GM19395 (cell line): ENCODE results near the gene ART1.
"Not testable (repeated sequence)": the region's sequence is repeated elsewhere in the genome, so short reads cannot be mapped to it uniquely, and the experiment has no call there.

Source experiments
- ATAC-seq: cut with Tn5 transposase; IDR thresholded peaks from one replicate; pipeline ENCODE4 v1.9.1; 2021; ENCODE audit warnings: mild to moderate bottlenecking, moderate library complexity; ENCODE audit not compliant: unreplicated experiment

ART1 gene, protein sequence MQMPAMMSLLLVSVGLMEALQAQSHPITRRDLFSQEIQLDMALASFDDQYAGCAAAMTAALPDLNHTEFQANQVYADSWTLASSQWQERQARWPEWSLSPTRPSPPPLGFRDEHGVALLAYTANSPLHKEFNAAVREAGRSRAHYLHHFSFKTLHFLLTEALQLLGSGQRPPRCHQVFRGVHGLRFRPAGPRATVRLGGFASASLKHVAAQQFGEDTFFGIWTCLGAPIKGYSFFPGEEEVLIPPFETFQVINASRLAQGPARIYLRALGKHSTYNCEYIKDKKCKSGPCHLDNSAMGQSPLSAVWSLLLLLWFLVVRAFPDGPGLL

GRCh38 chr11:3644817-3645235, at the start of gene ART1:
Gene ART1 (plus strand): TSS chr11:3645128. CDS start chr11:3659214, 14,086 bp downstream.
- no peak for ATAC-seq

DNA sequence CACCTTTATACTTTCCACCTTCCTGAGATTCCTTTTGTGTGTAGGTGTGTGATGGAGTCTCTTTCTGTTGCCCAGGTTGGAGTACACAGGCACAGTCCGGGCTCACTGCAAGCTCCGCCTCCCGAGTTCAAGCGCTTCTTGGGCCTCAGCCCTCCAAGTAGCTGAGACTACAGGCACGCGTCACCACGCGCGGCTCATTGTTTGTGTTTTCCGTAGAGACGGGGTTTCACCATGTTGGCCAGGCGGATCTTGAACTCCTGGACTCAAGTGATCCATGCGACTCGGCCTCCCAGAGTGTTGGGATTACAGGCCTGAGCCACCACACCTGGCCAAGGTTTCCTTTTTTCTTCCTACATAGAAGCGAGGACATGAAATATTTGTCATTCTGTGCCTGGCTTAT, 47.2 kb upstream of the ART1 start:
- ATAC-seq = not testable (repeated sequence)

- not testable (repeated sequence) for ATAC-seq
Measured at GRCh38 chr11:3600201-3600600, 44.7 kb upstream of the ART1 start.

DNA sequence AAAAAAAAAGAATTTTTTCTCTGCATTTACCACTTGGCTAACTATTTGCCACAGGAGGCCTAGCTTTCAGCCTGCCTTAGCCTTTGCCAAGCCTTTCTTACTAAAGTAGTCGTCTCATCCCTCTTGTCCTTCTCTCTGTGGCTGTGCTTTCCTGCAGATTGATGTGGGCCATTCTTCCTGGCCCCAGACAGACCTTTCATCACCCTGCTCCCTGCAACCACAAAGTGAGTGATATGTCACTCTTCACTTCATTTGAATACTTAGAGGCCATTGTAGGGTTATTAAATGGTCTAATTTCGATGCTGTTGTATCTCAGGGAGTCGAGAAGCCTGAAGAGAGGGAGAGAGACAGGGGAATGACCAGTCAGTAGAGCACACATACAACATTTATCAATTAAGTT, 40.8 kb upstream of the ART1 start:
- ATAC-seq = no peak

GRCh38 chr11:3605283-3605662, 39.7 kb upstream of the ART1 start:
- ATAC-seq = no peak

DNA sequence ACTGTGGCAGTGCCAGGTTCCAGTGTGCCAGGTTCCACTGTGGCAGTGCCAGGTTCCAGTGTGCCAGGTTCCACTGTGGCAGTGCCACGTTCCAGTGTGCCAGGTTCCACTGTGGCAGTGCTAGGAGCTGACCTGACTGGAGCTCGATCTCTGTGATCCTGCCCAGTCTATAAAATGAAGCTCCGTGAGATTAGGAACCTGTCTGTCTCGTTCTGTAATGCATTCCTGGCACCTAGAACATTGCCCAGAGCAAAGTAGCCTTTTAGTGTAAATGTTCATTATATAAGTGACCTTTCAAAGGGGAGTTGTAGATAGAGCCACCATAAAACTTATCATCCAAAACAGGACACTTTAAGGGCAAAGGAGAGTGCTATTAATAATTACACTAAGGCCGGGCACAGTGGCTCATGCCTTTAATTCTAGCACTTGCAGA, 39.1 kb upstream of the ART1 start:
- ATAC-seq = no peak

DNA sequence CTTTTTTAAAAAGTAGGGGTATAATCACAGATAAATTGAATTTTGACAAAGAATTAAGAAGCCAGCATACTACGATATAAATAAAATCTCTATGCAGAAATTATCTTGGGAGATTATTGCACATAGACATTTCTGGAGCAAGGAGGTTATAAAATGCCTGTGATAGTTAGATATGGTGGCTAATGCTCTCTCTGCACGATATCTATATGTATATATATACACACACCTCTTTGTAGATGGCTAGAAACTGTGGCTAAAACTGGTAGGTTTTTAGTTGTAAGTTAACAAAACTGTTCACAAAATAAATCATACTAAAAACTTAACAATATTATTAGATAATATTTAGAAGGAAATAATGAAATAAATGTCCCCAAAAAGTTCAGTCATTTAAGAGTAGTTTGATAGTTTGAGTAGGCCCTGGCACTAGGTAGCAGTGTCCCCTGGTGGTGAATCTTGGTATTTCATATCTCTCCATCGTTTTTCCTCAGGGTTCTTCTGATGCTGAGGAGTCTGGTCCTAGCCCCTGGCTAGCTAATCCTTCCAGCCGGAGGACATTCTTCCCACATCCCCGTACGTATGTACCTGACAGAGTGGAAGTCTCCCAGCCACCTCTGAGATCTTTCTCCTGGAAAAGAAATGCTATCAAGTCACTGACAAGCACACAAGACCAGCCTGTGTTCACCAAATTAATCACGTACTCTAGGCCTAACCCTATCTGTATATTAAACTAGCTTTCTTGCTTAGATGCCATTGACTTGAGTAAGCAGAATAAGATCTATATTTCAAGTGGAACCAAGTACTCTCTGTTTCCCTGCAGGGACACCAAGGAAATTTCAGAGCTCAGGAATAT, 35.3 kb upstream of the ART1 start:
- ATAC-seq = no peak

GRCh38 chr11:3610846-3611245, 34.1 kb upstream of the ART1 start:
- ATAC-seq = no peak

GRCh38 chr11:3611976-3612678, 32.8 kb upstream of the ART1 start:
- ATAC-seq = no peak

DNA sequence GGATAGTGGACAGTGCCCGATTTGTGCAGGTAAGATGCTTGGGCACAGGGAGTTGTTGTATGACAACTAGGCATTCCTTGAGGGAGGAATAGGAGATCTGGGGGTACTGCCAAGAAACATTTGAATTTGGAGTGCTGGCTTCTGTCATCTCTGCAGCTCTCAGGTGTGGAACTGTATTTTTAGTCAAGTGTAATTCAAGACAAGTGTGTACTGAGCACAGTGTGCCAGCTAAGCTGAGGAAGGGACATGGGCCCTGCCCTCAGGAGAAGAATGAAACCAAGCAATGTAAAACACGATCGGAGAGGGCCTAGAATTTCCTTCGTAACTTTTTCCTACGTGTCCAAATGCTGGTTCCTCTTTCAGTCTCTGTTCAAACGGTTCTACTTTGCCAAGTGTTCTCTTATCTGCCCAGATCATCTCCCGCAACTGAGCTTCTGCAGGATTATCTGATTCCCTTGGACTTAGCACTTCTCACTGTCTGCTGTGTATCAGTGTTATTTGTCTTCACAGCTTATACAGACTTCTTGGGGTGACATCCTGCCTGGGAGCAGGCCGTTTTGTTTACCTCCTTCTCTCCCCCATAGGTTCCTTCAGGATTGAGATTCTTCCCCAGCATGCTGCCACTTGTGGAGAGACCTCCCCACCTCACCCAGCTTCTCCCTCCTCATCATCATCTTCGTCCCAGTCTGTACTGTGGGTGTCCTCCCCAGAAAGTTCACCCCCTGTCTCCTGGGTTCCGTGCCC, 30.8 kb upstream of the ART1 start:
- ATAC-seq = no peak

- ATAC-seq = no peak
Measured at GRCh38 chr11:3614742-3615171, 30.2 kb upstream of the ART1 start.

DNA sequence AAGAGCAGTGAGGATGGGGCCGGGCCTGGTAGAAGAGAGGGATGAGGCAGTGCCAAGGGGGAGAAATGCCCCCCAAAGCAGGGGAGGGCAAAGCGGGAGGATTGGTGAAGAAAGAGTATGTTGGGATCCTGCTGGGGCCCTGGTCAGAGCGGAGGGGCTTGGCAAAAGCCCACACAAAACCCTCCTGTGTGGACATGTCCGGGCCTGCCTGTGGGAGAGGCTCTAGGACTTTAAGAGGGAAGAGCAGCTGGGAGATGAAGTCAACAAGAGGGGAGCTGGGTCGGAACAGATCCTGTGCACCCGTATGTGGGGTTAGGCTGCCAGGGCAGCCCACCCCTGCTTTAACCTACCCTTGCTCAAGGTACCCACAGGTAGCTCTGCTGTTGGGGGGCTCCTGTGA, 28.9 kb upstream of the ART1 start:
- ATAC-seq = no peak

DNA sequence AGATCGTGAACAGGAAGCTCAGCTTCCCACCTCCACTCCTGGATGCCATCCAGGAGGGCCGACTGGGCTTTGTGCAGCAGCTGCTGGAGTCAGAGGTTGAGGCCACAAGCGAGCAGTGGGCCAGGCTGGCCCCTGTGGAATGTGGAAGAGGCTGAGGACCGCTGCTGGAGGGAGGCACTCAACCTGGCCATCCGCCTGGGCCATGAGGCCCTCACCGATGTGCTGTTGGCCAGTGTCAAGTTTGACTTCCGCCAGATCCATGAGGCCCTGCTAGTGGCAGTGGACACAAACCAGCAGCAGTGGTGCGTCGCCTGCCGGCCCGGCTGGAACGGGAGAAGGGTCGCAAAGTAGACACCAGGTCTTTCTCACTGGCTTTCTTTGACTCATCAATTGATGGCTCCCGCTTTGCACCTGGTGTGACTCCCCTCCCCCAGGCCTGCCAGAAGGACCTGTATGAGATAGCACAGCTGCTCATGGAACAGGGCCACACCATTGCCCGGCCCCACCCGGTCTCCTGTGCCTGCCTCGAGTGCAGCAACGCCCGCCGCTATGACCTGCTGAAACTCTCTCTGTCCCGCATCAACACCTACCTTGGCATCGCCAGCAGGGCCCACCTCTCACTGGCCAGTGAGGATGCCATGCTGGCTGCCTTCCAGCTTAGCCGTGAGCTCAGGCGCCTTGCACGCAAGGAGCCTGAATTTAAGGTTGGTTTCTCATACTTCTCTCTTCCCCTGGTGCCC, 28.0 kb upstream of the ART1 start:
- ATAC-seq = no peak

DNA sequence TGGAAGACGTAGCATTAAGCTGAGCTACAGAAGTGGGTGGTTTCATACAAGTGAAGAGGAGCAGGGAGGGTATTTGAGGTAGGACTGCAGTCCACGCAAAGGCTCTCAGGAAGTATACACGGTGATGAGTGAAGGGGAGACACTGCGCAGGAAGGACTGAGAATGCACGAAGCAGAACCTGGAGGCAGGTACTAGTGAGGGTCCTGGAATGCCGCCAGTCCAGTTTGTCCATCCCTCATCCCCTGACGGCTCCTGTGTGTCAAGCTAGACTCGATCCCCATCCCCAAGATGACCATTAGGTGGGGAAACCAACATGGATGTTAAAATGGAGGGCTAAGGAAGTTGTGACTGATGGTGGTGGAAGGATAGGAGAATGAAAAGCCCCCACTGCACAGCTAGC, 26.9 kb upstream of the ART1 start:
- ATAC-seq = no peak

DNA sequence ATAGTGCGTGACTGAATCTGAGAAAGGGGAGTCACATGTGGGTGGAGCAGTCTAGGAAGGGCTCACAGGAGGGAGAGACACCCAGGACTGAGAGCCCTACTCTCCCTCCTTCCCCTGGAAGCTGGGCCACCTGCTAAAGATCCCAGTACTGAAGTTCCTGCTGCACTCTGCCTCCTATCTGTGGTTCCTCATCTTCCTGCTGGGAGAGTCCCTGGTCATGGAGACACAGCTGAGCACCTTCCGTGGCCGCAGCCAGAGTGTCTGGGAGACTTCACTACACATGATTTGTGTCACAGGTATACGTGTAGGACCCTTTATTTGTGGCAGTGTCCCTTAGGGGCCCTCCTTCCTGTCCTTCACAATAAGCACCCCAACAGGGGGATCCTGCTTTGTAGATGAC, 22.4 kb upstream of the ART1 start:
- no peak for ATAC-seq

GRCh38 chr11:3623121-3623520, 21.8 kb upstream of the ART1 start:
- no peak for ATAC-seq

GRCh38 chr11:3623767-3624458, 21.0 kb upstream of the ART1 start:
- no peak for ATAC-seq

- no peak for ATAC-seq
Measured at GRCh38 chr11:3626250-3626960, 18.5 kb upstream of the ART1 start.

DNA sequence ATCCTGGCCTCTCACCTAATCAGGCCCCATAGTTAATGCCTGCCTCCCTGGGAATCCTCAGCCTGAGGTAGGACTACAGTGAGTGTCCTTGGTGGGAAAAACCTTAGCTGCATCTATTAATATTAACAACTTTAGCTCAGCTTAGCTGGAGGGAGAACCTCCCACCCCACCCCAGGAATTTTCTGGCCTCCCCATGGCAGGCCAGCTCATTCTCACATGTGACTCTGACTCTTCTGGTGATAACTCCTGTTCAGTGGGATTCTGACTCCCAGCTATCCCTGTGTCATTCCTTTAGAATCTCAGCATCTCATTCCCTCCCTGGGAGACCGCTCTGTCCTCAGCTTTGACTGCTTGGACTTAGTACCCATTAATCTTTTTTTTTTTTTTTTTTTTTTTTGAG, 17.6 kb upstream of the ART1 start:
- ATAC-seq = no peak
